Parathyroid adenoma (tissue), 2 donors: ENCODE measurements around the gene P4HTM.

ENCODE experiments used
- H2AFZ ChIP-seq: fragments of 300-600 bp; sonication (generic); one replicate; pipeline ENCODE4 v1.7.0; 2017; ENCODE audit warnings: antibody characterized with exemption, mild to moderate bottlenecking
- H3K27ac ChIP-seq: fragments of 300-600 bp; sonication (generic); one replicate; pipeline ENCODE4 v1.7.0; 2017
- H3K27me3 ChIP-seq: fragments of 300-600 bp; sonication (generic); one replicate; pipeline ENCODE4 v1.7.0; 2017; ENCODE audit warnings: low read length; ENCODE audit not compliant: control insufficient read depth, insufficient read depth
- H3K36me3 ChIP-seq: fragments of 300-600 bp; sonication (generic); one replicate; pipeline ENCODE4 v1.7.0; 2017; ENCODE audit warnings: low read length; ENCODE audit not compliant: control insufficient read depth, insufficient read depth
- H3K4me1 ChIP-seq: fragments of 300-600 bp; sonication (generic); one replicate; pipeline ENCODE4 v1.7.0; 2017; ENCODE audit warnings: control low read depth
- H3K4me2 ChIP-seq: fragments of 300-600 bp; sonication (generic); one replicate; pipeline ENCODE4 v1.7.0; 2017; ENCODE audit warnings: low read length
- H3K4me3 ChIP-seq: fragments of 300-600 bp; sonication (generic); one replicate; pipeline ENCODE4 v1.7.0; 2017; ENCODE audit warnings: low read depth, low read length
- H3K79me2 ChIP-seq: fragments of 300-600 bp; sonication (generic); one replicate; pipeline ENCODE4 v1.7.0; 2017; ENCODE audit warnings: control low read depth
- H3K9ac ChIP-seq: fragments of 300-600 bp; sonication (generic); one replicate; pipeline ENCODE4 v1.7.0; 2017; ENCODE audit warnings: mild to moderate bottlenecking
- H3K9me3 ChIP-seq: fragments of 300-600 bp; sonication (generic); one replicate; pipeline ENCODE4 v1.7.0; 2017; ENCODE audit warnings: low read length; ENCODE audit not compliant: control insufficient read depth
- TF ChIP-seq, protein P1 (sequence below): fragments of 300-600 bp; sonication (generic); IDR thresholded peaks from one replicate; pipeline ENCODE4 v1.7.0; 2017; ENCODE audit warnings: antibody characterized with exemption, mild to moderate bottlenecking
- donor health status: primary hyperparathyroidism.

The P4HTM gene

DNA sequence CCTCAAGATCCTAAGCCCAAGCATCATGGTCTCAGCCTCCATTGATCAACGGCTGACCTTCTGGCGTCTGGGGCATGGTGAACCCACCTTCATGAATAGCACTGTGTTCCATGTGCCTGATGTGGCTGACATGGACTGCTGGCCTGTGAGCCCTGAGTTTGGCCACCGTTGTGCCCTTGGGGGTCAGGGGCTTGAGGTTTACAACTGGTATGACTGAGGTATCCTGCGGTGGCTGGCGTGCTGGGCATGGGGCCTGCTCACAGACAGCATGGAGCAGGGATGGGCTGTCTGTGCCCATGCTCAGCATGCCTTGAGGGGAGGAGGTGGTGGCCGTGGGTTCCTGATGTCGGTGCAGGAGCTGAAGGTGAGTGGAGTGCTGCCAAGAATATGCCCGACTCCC lies 25.0 kb downstream of the P4HTM start:
- TF ChIP-seq, protein P1, sequence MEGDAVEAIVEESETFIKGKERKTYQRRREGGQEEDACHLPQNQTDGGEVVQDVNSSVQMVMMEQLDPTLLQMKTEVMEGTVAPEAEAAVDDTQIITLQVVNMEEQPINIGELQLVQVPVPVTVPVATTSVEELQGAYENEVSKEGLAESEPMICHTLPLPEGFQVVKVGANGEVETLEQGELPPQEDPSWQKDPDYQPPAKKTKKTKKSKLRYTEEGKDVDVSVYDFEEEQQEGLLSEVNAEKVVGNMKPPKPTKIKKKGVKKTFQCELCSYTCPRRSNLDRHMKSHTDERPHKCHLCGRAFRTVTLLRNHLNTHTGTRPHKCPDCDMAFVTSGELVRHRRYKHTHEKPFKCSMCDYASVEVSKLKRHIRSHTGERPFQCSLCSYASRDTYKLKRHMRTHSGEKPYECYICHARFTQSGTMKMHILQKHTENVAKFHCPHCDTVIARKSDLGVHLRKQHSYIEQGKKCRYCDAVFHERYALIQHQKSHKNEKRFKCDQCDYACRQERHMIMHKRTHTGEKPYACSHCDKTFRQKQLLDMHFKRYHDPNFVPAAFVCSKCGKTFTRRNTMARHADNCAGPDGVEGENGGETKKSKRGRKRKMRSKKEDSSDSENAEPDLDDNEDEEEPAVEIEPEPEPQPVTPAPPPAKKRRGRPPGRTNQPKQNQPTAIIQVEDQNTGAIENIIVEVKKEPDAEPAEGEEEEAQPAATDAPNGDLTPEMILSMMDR: no peak
- H3K9ac ChIP-seq: no peak overlapping the region
- no peaks in the 10 kb centered on the region for H3K36me3 ChIP-seq
- no peak overlapping the region for H3K27ac ChIP-seq
- H2AFZ ChIP-seq: no peak overlapping the region
- no peak overlapping the region for H3K4me3 ChIP-seq
- peaks cover 10% of the 10 kb centered on the region for H3K4me1 ChIP-seq
- H3K27me3 ChIP-seq: no peaks in the 10 kb centered on the region
- peaks cover 3% of the 10 kb centered on the region for H3K79me2 ChIP-seq
- no peak overlapping the region for H3K4me2 ChIP-seq
- H3K9me3 ChIP-seq: no peaks in the 10 kb centered on the region

DNA sequence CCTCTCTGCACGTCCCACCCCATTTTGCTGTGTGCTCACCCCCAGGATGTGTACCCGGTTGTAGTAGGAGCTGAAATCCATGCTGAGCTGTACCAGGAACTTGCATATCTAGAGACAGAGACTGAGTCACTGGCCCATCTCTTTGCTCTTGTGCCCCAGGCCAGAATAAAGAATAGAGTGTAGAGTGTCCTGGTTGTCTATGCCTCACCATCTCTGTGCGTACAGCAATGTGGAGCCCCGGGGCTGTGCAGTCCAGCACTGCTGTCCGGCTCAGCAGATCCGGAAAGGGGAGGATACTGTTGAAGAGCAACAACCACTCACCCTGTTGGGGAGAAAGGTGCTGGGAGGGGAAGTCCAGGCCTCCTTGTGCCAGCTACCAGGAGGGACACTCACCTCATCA lies 25.7 kb downstream of the P4HTM start:
- Histone ChIP-seq H3K27ac (no peak overlapping the region), H3K4me3 (no peak overlapping the region), H3K9me3 (no peaks in the 10 kb centered on the region), H3K27me3 (no peaks in the 10 kb centered on the region), H3K79me2 (peaks cover 3% of the 10 kb centered on the region), H3K4me2 (no peak overlapping the region), H3K36me3 (no peaks in the 10 kb centered on the region), H2AFZ (no peak overlapping the region), H3K4me1 (peaks cover 12% of the 10 kb centered on the region), H3K9ac (no peak overlapping the region)
- TF ChIP-seq, protein P1: no peak

DNA sequence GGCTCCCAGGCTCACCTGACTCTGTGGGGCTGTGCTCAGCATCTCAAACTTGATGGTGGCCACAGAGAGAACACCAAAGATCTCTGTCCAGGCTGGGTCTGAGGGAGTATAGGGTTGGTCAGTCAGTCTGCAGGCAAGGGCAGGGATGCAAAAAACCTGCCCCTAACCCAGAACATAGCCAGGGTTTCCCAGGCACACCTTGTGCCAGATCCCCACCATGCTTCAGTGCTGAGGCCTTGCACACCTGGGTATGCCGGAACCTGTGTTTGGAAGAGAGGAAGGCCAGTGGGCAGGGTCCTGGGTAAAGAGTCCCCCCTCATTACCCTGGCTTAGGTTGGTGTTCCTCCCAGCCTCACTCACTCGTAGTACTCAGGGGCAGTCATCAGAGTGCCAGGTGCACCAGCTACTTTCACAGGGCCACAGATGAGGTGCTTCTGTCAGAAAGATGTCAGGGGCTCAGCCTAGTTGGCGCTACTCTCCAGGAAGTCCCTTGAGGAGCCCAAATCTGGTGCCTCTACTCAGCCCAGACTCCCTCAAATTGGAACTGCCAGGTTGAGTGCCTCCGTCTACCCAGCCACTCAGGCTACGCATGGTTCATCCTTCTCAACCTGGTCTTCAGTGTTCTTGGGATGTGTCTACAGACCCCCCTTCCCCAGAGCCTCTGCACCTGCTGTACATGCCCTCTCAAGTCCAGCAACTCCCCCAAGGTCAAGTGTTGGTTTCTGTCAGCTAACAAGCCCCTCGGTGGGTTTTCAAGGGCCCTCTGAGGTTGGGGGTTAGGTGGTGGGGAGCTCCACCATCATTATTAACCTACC lies 26.6 kb downstream of the P4HTM start:
- no peaks in the 10 kb centered on the region for H3K9me3 ChIP-seq
- no peak overlapping the region for H3K9ac ChIP-seq
- peaks cover 12% of the 10 kb centered on the region for H3K4me1 ChIP-seq
- no peak overlapping the region for H3K4me2 ChIP-seq
- no peaks in the 10 kb centered on the region for H3K27me3 ChIP-seq
- H3K36me3 ChIP-seq: no peaks in the 10 kb centered on the region
- peaks cover 3% of the 10 kb centered on the region for H3K79me2 ChIP-seq
- no peak overlapping the region for H2AFZ ChIP-seq
- TF ChIP-seq, protein P1: no peak
- H3K4me3 ChIP-seq: no peak overlapping the region
- no peak overlapping the region for H3K27ac ChIP-seq

DNA sequence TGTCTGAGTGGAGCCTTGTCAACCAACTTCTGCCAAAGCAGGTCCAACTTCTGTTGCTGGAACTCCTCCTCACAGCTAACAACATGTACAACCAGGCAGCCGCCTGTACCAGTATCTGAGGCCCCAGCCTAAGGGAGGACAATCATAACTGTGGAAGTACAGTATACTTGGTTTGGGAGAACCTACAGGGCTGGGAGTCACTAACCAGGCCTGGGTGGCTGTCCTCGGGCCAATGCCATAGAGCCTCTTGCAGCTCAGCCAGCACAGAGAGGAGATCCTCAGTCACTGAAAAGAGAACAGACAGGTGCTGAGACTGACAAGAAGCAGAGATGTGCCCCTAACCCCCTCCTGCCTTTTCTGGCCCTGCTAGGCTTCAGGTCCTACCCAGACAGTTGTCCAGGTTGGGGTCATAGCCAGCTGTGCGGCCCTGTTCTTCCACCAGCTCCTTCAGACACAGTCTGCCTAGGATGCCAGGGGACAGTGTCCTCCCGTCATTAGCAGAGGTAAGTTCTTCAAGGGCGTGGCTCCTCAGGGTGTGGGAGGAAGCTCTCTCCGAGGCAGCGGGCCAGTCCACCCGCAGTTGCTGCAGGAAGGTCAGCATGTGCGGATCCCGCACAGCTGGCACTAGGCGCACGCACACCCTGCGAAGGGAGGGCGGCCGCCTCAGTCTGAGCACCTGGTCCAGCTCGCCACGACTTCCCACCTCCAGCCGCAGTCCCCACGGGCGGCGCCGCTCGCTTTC lies 27.4 kb downstream of the P4HTM start:
- peak overlapping the region; percentile 94 for H3K4me2 ChIP-seq
- H3K27me3 ChIP-seq: no peaks in the 10 kb centered on the region
- peak overlapping the region; percentile 79 for H3K9ac ChIP-seq
- H3K9me3 ChIP-seq: no peaks in the 10 kb centered on the region
- H3K79me2 ChIP-seq: peaks cover 3% of the 10 kb centered on the region
- peak overlapping the region; percentile 95 for H2AFZ ChIP-seq
- peak overlapping the region; percentile 81 for H3K27ac ChIP-seq
- H3K4me1 ChIP-seq: peaks cover 12% of the 10 kb centered on the region
- TF ChIP-seq, protein P1: no peak
- peak overlapping the region; percentile 89 for H3K4me3 ChIP-seq
- no peaks in the 10 kb centered on the region for H3K36me3 ChIP-seq
